Body of pancreas (tissue), 4 donors: ENCODE measurements around the gene CREB5. TPM values are rescaled to one million over a fixed set of nuclear protein-coding genes. Genes with fewer than 3 reads are reported as not detected.

ENCODE experiments used
- ATAC-seq: fragments of 150-250 bp; one replicate; pipeline ENCODE4 v1.9.1; 2016
- DNase-seq, 4 donors: peaks; one replicate each; pipeline ENCODE4 v3.0.0-alpha.2; 2019
- H3K27ac ChIP-seq, 4 donors: fragments of 200-600 bp; sonication (generic); 1 replicate in 3 of 4; 2 replicates in 1 of 4; pipeline versions ENCODE4 v1.5.1 to v1.6.1; 2016 to 2019; ENCODE audit warnings: mild to moderate bottlenecking in 1 of 4, mixed read lengths in 1 of 4, moderate library complexity in 1 of 4
- H3K27me3 ChIP-seq, 2 donors: fragments of 200-600 bp; sonication (generic); one replicate each; pipeline ENCODE4 v1.6.0; 2016; ENCODE audit warnings: mild to moderate bottlenecking in 1 of 2
- H3K36me3 ChIP-seq, 2 donors: fragments of 200-600 bp; sonication (generic); replicated peaks in 1 of 2; 2 replicates each; pipeline ENCODE4 v1.5.1; 2016; ENCODE audit warnings: low read depth in 2 of 2; ENCODE audit not compliant: insufficient read depth in 1 of 2
- H3K4me1 ChIP-seq: fragments of 200-600 bp; sonication (generic); one replicate; pipeline ENCODE4 v1.6.0; 2016
- H3K4me3 ChIP-seq, 2 donors: fragments of 200-600 bp; sonication (generic); 1 replicate in 1 of 2; 2 replicates in 1 of 2; pipeline ENCODE4 v1.5.1; 2016 to 2019
- H3K9me3 ChIP-seq, 3 donors: fragments of 200-600 bp; sonication (generic); 1 replicate in 2 of 3; 2 replicates in 1 of 3; pipeline ENCODE4 v1.5.1; 2016
- POLR2A ChIP-seq, 3 donors: fragments of 450-650 bp; IDR thresholded peaks; one replicate each; pipeline ENCODE4 v1.6.1; 2016; ENCODE audit warnings: antibody characterized with exemption in 3 of 3, mild to moderate bottlenecking in 2 of 3
- WGBS, 2 donors: methylation state at CpG; one replicate each; pipeline ENCODE4 v1.1.5; 2017; 5-methylcytosine and 5-hydroxymethylcytosine counted together
- intact Hi-C: fragments of 100-400 bp; cut with DNase I; formaldehyde crosslinking; loops from one replicate; pipeline ENCODE4 v1.15.1; 2023
- total RNA-seq, 2 donors: library from RNA; depleted of rRNA; stranded (reverse); fragments of >200 nt; gene quantifications; one replicate each; pipeline ENCODE4 v1.1.0, GENCODE V29; 2016
- TF ChIP-seq, protein P1 (sequence below), 7 experiments: fragments of 450-650 bp in 4 of 7; fragments of 200-600 bp in 3 of 7; sonication (generic) in 3 of 7; IDR thresholded peaks; one replicate each; pipeline ENCODE4 v1.5.1; 2016 to 2019; ENCODE audit warnings: antibody characterized with exemption in 7 of 7

Gene CREB5
- total RNA-seq, 2 donors from 2014 or later, result 10.4 to 25.7 TPM

DNA sequence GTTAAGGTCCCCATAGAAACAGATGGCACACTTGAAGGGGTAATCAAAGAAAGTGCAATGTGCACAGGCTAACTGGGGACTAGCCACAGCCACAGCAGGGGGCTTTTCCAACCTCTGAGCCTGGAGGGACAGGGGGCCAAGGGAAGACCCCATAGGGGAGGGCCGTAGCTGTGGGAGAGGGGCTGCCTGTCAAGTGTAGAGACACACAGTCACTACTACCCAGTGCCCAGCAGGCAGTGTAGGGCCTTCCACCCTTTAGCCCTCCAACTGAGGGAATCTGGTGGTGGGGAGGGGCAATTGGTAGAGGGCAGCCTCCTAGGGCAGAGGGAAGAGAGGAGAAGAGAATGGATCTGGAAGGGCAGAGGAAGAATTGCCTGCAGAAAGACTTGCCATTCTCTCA is 54.6 kb downstream of the CREB5 start:
- no peaks in the 10 kb centered on the region for H3K36me3 ChIP-seq
- no peak overlapping the region for H3K27ac ChIP-seq
- intact Hi-C loops, result no loop called here
- H3K9me3 ChIP-seq, result no peaks in the 10 kb centered on the region
- TF ChIP-seq, protein P1, sequence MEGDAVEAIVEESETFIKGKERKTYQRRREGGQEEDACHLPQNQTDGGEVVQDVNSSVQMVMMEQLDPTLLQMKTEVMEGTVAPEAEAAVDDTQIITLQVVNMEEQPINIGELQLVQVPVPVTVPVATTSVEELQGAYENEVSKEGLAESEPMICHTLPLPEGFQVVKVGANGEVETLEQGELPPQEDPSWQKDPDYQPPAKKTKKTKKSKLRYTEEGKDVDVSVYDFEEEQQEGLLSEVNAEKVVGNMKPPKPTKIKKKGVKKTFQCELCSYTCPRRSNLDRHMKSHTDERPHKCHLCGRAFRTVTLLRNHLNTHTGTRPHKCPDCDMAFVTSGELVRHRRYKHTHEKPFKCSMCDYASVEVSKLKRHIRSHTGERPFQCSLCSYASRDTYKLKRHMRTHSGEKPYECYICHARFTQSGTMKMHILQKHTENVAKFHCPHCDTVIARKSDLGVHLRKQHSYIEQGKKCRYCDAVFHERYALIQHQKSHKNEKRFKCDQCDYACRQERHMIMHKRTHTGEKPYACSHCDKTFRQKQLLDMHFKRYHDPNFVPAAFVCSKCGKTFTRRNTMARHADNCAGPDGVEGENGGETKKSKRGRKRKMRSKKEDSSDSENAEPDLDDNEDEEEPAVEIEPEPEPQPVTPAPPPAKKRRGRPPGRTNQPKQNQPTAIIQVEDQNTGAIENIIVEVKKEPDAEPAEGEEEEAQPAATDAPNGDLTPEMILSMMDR (IDR thresholded peaks at IDR 0.05), result no peak
- TF ChIP-seq POLR2A (IDR thresholded peaks at IDR 0.05), result no peak
- no peak for ATAC-seq
- H3K4me3 ChIP-seq, result no peak overlapping the region
- DNase-seq, result no peak
- WGBS, 2 donors, result 67 to 82% methylated on average over 1 of the region's 1 CpG
- no peaks in the 10 kb centered on the region for H3K27me3 ChIP-seq
- H3K4me1 ChIP-seq, result no peaks in the 10 kb centered on the region

DNA sequence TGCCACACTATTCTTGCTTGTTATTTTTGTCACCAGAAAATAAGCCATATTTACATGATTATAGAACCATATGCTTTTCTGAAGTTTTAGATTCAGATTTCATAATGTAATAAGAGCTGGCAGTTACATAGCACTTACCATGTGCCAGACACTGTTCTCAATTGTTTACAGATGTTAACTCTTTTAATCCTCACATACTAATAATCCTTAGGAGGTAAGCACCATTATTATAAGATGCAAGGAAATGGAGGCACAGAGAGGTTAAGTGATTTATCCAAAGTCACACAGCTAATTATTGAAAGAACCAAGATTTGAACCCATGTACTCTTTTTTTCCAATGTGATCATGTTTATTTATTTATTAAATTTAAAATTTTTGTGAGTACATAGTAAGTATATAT is 57.2 kb downstream of the CREB5 start:
- intact Hi-C loops, result no loop called here
- H3K27me3 ChIP-seq, result no peaks in the 10 kb centered on the region
- H3K27ac ChIP-seq, result no peak overlapping the region
- H3K4me3 ChIP-seq, result no peak overlapping the region
- H3K4me1 ChIP-seq, result no peaks in the 10 kb centered on the region
- no peaks in the 10 kb centered on the region for H3K9me3 ChIP-seq
- ATAC-seq (no peak), DNase-seq (no peak)
- no peaks in the 10 kb centered on the region for H3K36me3 ChIP-seq
- no peak for TF ChIP-seq POLR2A (IDR thresholded peaks at IDR 0.05)
- TF ChIP-seq, protein P1 (IDR thresholded peaks at IDR 0.05), result no peak

GRCh38 chr7:28470344-28470743 is 58.0 kb downstream of the CREB5 start:
- WGBS, 2 donors, result 85 to 95% methylated on average over 1 of the region's 1 CpG
- ATAC-seq, result no peak

GRCh38 chr7:28472332-28472731 is 60.0 kb downstream of the CREB5 start:
- 29 to 50% methylated on average over 6 of the region's 6 CpGs for WGBS, 2 donors
- no peak for DNase-seq
- intact Hi-C loops, result no loop called here

More at GRCh38 chr7:28470344-28470743, 58.0 kb downstream of the CREB5 start:
- H3K27me3 ChIP-seq, result no peaks in the 10 kb centered on the region
- no peaks in the 10 kb centered on the region for H3K9me3 ChIP-seq
- H3K4me3 ChIP-seq, result no peak overlapping the region
- H3K36me3 ChIP-seq, result no peaks in the 10 kb centered on the region
- DNase-seq, result no peak
- no peak for TF ChIP-seq POLR2A (IDR thresholded peaks at IDR 0.05)
- TF ChIP-seq, protein P1 (IDR thresholded peaks at IDR 0.05), result no peak
- H3K27ac ChIP-seq, result no peak overlapping the region
- intact Hi-C loops, result no loop called here
- H3K4me1 ChIP-seq, result no peaks in the 10 kb centered on the region

More at GRCh38 chr7:28472332-28472731, 60.0 kb downstream of the CREB5 start:
- TF ChIP-seq, protein P1 (IDR thresholded peaks at IDR 0.05), result no peak
- no peak for TF ChIP-seq POLR2A (IDR thresholded peaks at IDR 0.05)
- Histone ChIP-seq H3K27ac (no peak overlapping the region), H3K4me3 (no peak overlapping the region), H3K9me3 (no peaks in the 10 kb centered on the region), H3K4me1 (no peaks in the 10 kb centered on the region), H3K27me3 (no peaks in the 10 kb centered on the region), H3K36me3 (no peaks in the 10 kb centered on the region)
- ATAC-seq, result no peak
